ENCODE data around the gene ARL4D.

GRCh38 chr17:43388359-43389045 is 10.3 kb upstream of the ARL4D start:
- TF ChIP-seq CTCF (IDR thresholded peaks at IDR 0.05) (no peak), POLR2A (IDR thresholded peaks at IDR 0.05) (peak; percentile 80 to 97)

Data from heart left ventricle (tissue), 13 donors.